A549 treated with CpdA at 1 μM for 4 hours (cell line): ENCODE measurements around the gene SH3GLB2. TPM values are rescaled to one million over a fixed set of nuclear protein-coding genes. Genes with fewer than 3 reads are reported as not detected.

Experiments used
- total RNA-seq: library from RNA; stranded (reverse); fragments of 200-300 nt; extraction: Qiagen RNA extraction; gene quantifications from 5 replicates; pipeline ENCODE4 v1.2.3, GENCODE V29; 2022; ENCODE audit warnings: low read depth

SH3GLB2 gene
- 34.4 to 53.8 TPM (median 47.7 TPM) in 5 replicates for total RNA-seq

GRCh38 chr9:129028192-129028966 lies at the start of gene SH3GLB2:
Gene SH3GLB2 (minus strand): TSS chr9:129028331. CDS start chr9:129028154, 177 bp downstream.

GRCh38 chr9:129036241-129036922 lies 8.3 kb upstream of the SH3GLB2 start, which contains the start of gene MIGA2:
Gene MIGA2 (plus strand): TSS chr9:129036626. CDS start chr9:129040595, 3,969 bp downstream.

Other genes with a start within 250 kb of the SH3GLB2 start
- 18.3 to 23.3 TPM (median 21.4 TPM) in 5 replicates for gene TBC1D13, start 241.1 kb downstream of the SH3GLB2 start, total RNA-seq
- gene ENDOG, start 209.8 kb downstream of the SH3GLB2 start, total RNA-seq: 13.5 to 31.4 TPM (median 28.3 TPM) in 5 replicates
- 26.3 to 46.9 TPM (median 37.4 TPM) in 5 replicates for gene SPOUT1, start 198.5 kb downstream of the SH3GLB2 start, total RNA-seq
- 7.7 to 8.8 TPM (median 8.1 TPM) in 5 replicates for gene KYAT1, start 146.4 kb downstream of the SH3GLB2 start, total RNA-seq
- gene LRRC8A, start 146.2 kb downstream of the SH3GLB2 start, total RNA-seq: 36.1 to 43.2 TPM (median 42.1 TPM) in 5 replicates
- 0.13 TPM in 1 of 5 replicates, not detected in the others for gene PHYHD1, start 107.3 kb downstream of the SH3GLB2 start, total RNA-seq
- 28.0 to 38.9 TPM (median 36.5 TPM) in 5 replicates for gene DOLK, start 80.7 kb downstream of the SH3GLB2 start, total RNA-seq
- gene NUP188, start 80.6 kb downstream of the SH3GLB2 start, total RNA-seq: 38.0 to 41.3 TPM (median 39.8 TPM) in 5 replicates
- gene MIGA2, start 8.3 kb upstream of the SH3GLB2 start, total RNA-seq: 11.7 to 15.6 TPM (median 13.5 TPM) in 5 replicates
- gene DOLPP1, start 52.8 kb upstream of the SH3GLB2 start, total RNA-seq: 20.4 to 23.4 TPM (median 21.3 TPM) in 5 replicates
- 25.2 to 31.1 TPM (median 28.6 TPM) in 5 replicates for gene CRAT, start 82.5 kb upstream of the SH3GLB2 start, total RNA-seq
- 121 to 135 TPM (median 133 TPM) in 5 replicates for gene PTPA, start 83.1 kb upstream of the SH3GLB2 start, total RNA-seq
- 36.0 to 86.1 TPM (median 78.9 TPM) in 5 replicates for gene IER5L, start 149.9 kb upstream of the SH3GLB2 start, total RNA-seq